K562 (cell line): Measurements from ENCODE around the gene FMOD. TPM values are rescaled to one million over a fixed set of nuclear protein-coding genes. Genes with fewer than 3 reads are reported as not detected.

ENCODE experiments used
- ATAC-seq: fragments of 200-7000 bp; cut with Tn5 transposase; 3 replicates; pipeline ENCODE4 v1.9.1; 2020; ENCODE audit warnings: moderate library complexity
- BruUV-seq: library from RNA; stranded (reverse); fragments of 400-500 nt; replicated peaks from 2 replicates; lab custom pipeline; 2021; lab: Mats Ljungman, UMichigan
- CTCF ChIA-PET: fragments of 300-600 bp; formaldehyde crosslinking; extraction: SDS; loops from one replicate; lab custom pipeline; 2021; ENCODE audit warnings: low intra/inter-chr PET ratio; lab: Yijun Ruan, JAX
- POLR2A ChIA-PET: fragments of 300-600, 350-650 bp; sonication (Branson Sonifier 250); formaldehyde crosslinking; extraction: SDS; loops from one replicate; lab custom pipeline; 2021; ENCODE audit warnings: antibody characterized with exemption, inconsistent platforms; lab: Yijun Ruan, JAX
- DNase-seq, 4 experiments: peaks; one replicate each; pipeline versions ENCODE4 v3.0.0 to v3.0.0-alpha.2; 2011 to 2018; ENCODE audit warnings: low spot score in 3 of 4, mixed read lengths in 3 of 4; ENCODE audit errors: extremely low read depth in 1 of 4
- FAIRE-seq: peaks from 2 replicates; lab custom pipeline; 2011; peaks lifted over from hg19 to GRCh38; lab: Jason Lieb, UNC
- H2AFZ ChIP-seq: 2 replicates; pipeline ENCODE4 v1.6.0; 2011; ENCODE audit warnings: low read depth, low read length, control low read depth, inconsistent platforms
- H3K27ac ChIP-seq: fragments of 200-600 bp; 3 replicates; pipeline ENCODE4 v1.8.0; 2011; ENCODE audit warnings: low read depth, mild to moderate bottlenecking, control low read depth, inconsistent platforms, low read length, moderate library complexity, mixed read lengths; ENCODE audit errors: extremely low read depth
- H3K27me3 ChIP-seq, 2 experiments: fragments of 300-600 bp in 1 of 2; 2 replicates in 1 of 2; 3 replicates in 1 of 2; pipeline versions ENCODE4 v1.6.0 to v1.8.0; 2011; ENCODE audit warnings: inconsistent platforms in 2 of 2, low read length in 2 of 2, mild to moderate bottlenecking in 1 of 2, mixed read lengths in 1 of 2, moderate library complexity in 1 of 2; ENCODE audit not compliant: control insufficient read depth in 2 of 2, insufficient read depth in 2 of 2
- H3K36me3 ChIP-seq: fragments of 300-600 bp; 3 replicates; pipeline ENCODE4 v1.8.0; 2011; ENCODE audit warnings: mild to moderate bottlenecking, low read length, inconsistent platforms; ENCODE audit not compliant: control insufficient read depth, insufficient read depth
- H3K4me1 ChIP-seq, 2 experiments: fragments of 200-600 bp in 1 of 2; replicated peaks in 1 of 2; 2 replicates in 1 of 2; 3 replicates in 1 of 2; pipeline versions ENCODE4 v1.5.1 to v1.8.0; 2011; ENCODE audit warnings: inconsistent platforms in 2 of 2, low read length in 2 of 2, mild to moderate bottlenecking in 1 of 2, mixed read lengths in 1 of 2, moderate library complexity in 1 of 2; ENCODE audit not compliant: control insufficient read depth in 2 of 2, insufficient read depth in 2 of 2
- H3K4me2 ChIP-seq: 2 replicates; pipeline ENCODE4 v1.6.1; 2011; ENCODE audit warnings: low read length, control low read depth, inconsistent platforms, mixed read lengths; ENCODE audit not compliant: insufficient read depth
- H3K4me3 ChIP-seq: fragments of 200-600 bp; sonication (generic), shearing (Covaris generic); 2 replicates; pipeline ENCODE4 v1.5.1; 2016; ENCODE audit warnings: control low read depth, inconsistent platforms
- H3K79me2 ChIP-seq: fragments of 200-600 bp; 3 replicates; pipeline ENCODE4 v1.8.0; 2011; ENCODE audit warnings: low read length, inconsistent platforms; ENCODE audit not compliant: control insufficient read depth, insufficient read depth
- H3K9ac ChIP-seq, 2 experiments: 2 replicates each; pipeline versions ENCODE4 v1.6.0 to v1.6.1; 2011; ENCODE audit warnings: low read depth in 2 of 2, low read length in 2 of 2, control low read depth in 1 of 2, inconsistent platforms in 1 of 2, mild to moderate bottlenecking in 1 of 2, mixed read lengths in 1 of 2; ENCODE audit not compliant: insufficient read depth in 1 of 2
- H3K9me1 ChIP-seq: one replicate; pipeline ENCODE4 v1.6.0; 2011; ENCODE audit warnings: inconsistent platforms, mild to moderate bottlenecking, low read length, moderate library complexity; ENCODE audit not compliant: control insufficient read depth, insufficient read depth
- H3K9me3 ChIP-seq: replicated peaks from 2 replicates; pipeline ENCODE4 v1.5.1; 2011; ENCODE audit warnings: low read depth, low read length, inconsistent platforms; ENCODE audit not compliant: control insufficient read depth, insufficient read depth
- H4K20me1 ChIP-seq: replicated peaks from 2 replicates; pipeline ENCODE4 v1.6.1; 2011; ENCODE audit warnings: low read length, inconsistent platforms, mixed read lengths; ENCODE audit not compliant: control insufficient read depth, insufficient read depth
- ATF2 ChIP-seq: sonication (generic); formaldehyde crosslinking; IDR thresholded peaks from 2 replicates; pipeline ENCODE4 v1.8.1; 2022; ENCODE audit warnings: missing genetic modification reagents
- BRD9 ChIP-seq: fragments of 450-650 bp; IDR thresholded peaks from 2 replicates; pipeline ENCODE4 v1.6.1; 2018; ENCODE audit warnings: low read depth; ENCODE audit not compliant: partially characterized antibody
- CBFA2T2 ChIP-seq: fragments of 450-650 bp; conservative IDR thresholded peaks from 2 replicates; pipeline ENCODE4 v1.6.1; 2017; ENCODE audit warnings: mild to moderate bottlenecking
- CBX1 ChIP-seq: sonication (generic); IDR thresholded peaks from 2 replicates; pipeline ENCODE4 v1.6.1; 2016; ENCODE audit warnings: antibody characterized with exemption, low read depth, mild to moderate bottlenecking
- CXXC5 ChIP-seq: fragments of 250-450 bp; sonication (Bioruptor Pico); IDR thresholded peaks from 2 replicates; pipeline ENCODE4 v1.8.0; 2022; ENCODE audit warnings: inconsistent platforms, mild to moderate bottlenecking, moderate library complexity
- DEAF1 ChIP-seq: fragments of 450-650 bp; formaldehyde crosslinking; IDR thresholded peaks from 2 replicates; pipeline ENCODE4 v1.4.0; 2020; ENCODE audit warnings: mild to moderate bottlenecking, moderate library complexity
- RBM39 ChIP-seq: fragments of 200-400 bp; formaldehyde crosslinking; optimal IDR thresholded peaks from 2 replicates; pipeline ENCODE3; 2018; ENCODE audit warnings: low read depth, low read length
- SMARCC2 ChIP-seq: fragments of 450-650 bp; IDR thresholded peaks from 2 replicates; pipeline ENCODE4 v1.6.1; 2017; ENCODE audit warnings: antibody characterized with exemption, moderate library complexity, mild to moderate bottlenecking, low read depth
- YBX1 ChIP-seq: fragments of 450-650 bp; IDR thresholded peaks from 2 replicates; pipeline ENCODE4 v1.7.1; 2016; ENCODE audit warnings: mild to moderate bottlenecking
- ZBTB33 ChIP-seq: sonication (generic); formaldehyde crosslinking; IDR thresholded peaks from 2 replicates; pipeline ENCODE4 v1.8.1; 2023; ENCODE audit warnings: mild to moderate bottlenecking, missing genetic modification reagents
- ZC3H4 ChIP-seq: sonication (generic); formaldehyde crosslinking; IDR thresholded peaks from 2 replicates; pipeline ENCODE4 v1.9.0; 2021; ENCODE audit warnings: missing genetic modification reagents, borderline replicate concordance
- ZHX1 ChIP-seq: fragments of 150-350 bp; conservative IDR thresholded peaks from 2 replicates; pipeline ENCODE4 v1.6.1; 2014; ENCODE audit warnings: low read length
- ZNF174 ChIP-seq: fragments of 250-450 bp; sonication (Bioruptor Pico); IDR thresholded peaks from 2 replicates; pipeline ENCODE4 v1.4.0; 2020; ENCODE audit warnings: mild to moderate bottlenecking
- ZNF41 ChIP-seq: fragments of 250-450 bp; sonication (Bioruptor Pico); conservative IDR thresholded peaks from 2 replicates; pipeline ENCODE4 v1.4.0; 2020; ENCODE audit warnings: mild to moderate bottlenecking
- ZNF507 ChIP-seq: conservative IDR thresholded peaks from 2 replicates; pipeline ENCODE4 v1.6.1; 2017; ENCODE audit warnings: missing genetic modification characterization, missing compliant biosample characterization
- WGBS: fragments of 100-300 bp; shearing (Covaris generic); methylation state at CpG from one replicate; pipeline ENCODE4 v1.1.6; 2016; ENCODE audit warnings: low coverage, mixed read lengths; ENCODE audit not compliant: insufficient coverage; ENCODE audit errors: missing lambda C conversion rate; 5-methylcytosine and 5-hydroxymethylcytosine counted together
- in situ Hi-C: fragments of 300-500 bp; cut with MboI; formaldehyde crosslinking; loops from 4 replicates; pipeline ENCODE4 v1.15.0; 2018; ENCODE audit warnings: inconsistent platforms, mixed read lengths
- intact Hi-C: fragments of 100-400 bp; cut with micrococcal nuclease; formaldehyde crosslinking; loops from 2 replicates; pipeline ENCODE4 v1.14.2; 2022
- polyA plus RNA-seq, 8 experiments: library from polyadenylated mRNA; depleted of rRNA in 4 of 8; stranded (reverse) in 5 of 8; unstranded in 3 of 8; fragments of >200 nt; fragmentation: Nextera tagmentation in 2 of 8; fragmentation: Illumina TruSeq in 1 of 8; extraction: Ambion mirVana in 2 of 8; extraction: Trizol in 1 of 8; gene quantifications; 2 replicates each; pipeline versions ENCODE4 v1.2.1 to v1.2.3, GENCODE V29; 2011 to 2014; ENCODE audit warnings: inconsistent platforms in 1 of 8, missing spikeins in 1 of 8
- total RNA-seq, 7 experiments: library from RNA; depleted of rRNA in 6 of 7; stranded (reverse); fragments of >200 nt in 6 of 7; fragmentation: Illumina TruSeq in 2 of 7; extraction: Trizol in 2 of 7; gene quantifications; 2 replicates each; pipeline versions ENCODE4 v1.2.1 to v1.2.3, GENCODE V29; 2011 to 2021; ENCODE audit warnings: low replicate concordance in 1 of 7

The FMOD gene
- total and polyA plus RNA-seq, 9 of the 15 experiments (the other 6 are each of a cell fraction or from before 2014, with no cell fraction given): 0.03 to 0.13 (median 0.03) TPM; not detected in 6

GRCh38 chr1:203378556-203379245 lies 27.8 kb upstream of the FMOD start:
- DNase-seq (no peak), ATAC-seq (no peak), FAIRE-seq (no peak)
- Histone ChIP-seq H3K4me3 (no peak overlapping the region), H3K27ac (no peak overlapping the region), H3K27me3 (peaks cover 4 to 16% of the 10 kb centered on the region in 2 experiments; a peak in 3 of 5 replicates), H3K9me3 (no peaks in the 10 kb centered on the region), H3K4me1 (no peaks in the 10 kb centered on the region), H3K9me1 (no peaks in the 10 kb centered on the region), H3K36me3 (no peaks in the 10 kb centered on the region), H2AFZ (no peak overlapping the region), H3K9ac (no peak overlapping the region), H3K79me2 (no peaks in the 10 kb centered on the region), H4K20me1 (no peaks in the 10 kb centered on the region), H3K4me2 (no peak overlapping the region)
- under 1% methylated on average over 8 of the region's 8 CpGs for WGBS
- in situ Hi-C loops (no loop called here), intact Hi-C loops (no loop called here)
- BruUV-seq: no TSS peak
- ChIA-PET POLR2A (interaction anchor here (0.6 to 1.2 kb wide), 3 partner anchors 13 to 101 kb away, joined by 3 to 5 read pairs (median 4); no protein-coding TSS in a partner anchor), CTCF (interaction anchor here (0.6 kb wide), 1 partner anchor 328 kb away, joined by 4 read pairs; no protein-coding TSS in a partner anchor)
- TF ChIP-seq CBX1: no peak
- TF ChIP-seq ATF2 (CRISPR knock-in tag): no peak
- TF ChIP-seq DEAF1: no peak
- no peak for TF ChIP-seq ZBTB33
- TF ChIP-seq ZNF174: no peak
- no peak for TF ChIP-seq ZHX1
- no peak for TF ChIP-seq ZC3H4 (CRISPR knock-in tag)
- no peak for TF ChIP-seq CBFA2T2
- TF ChIP-seq CXXC5: no peak
- no peak for TF ChIP-seq RBM39
- TF ChIP-seq ZNF41: no peak
- TF ChIP-seq ZNF507 (tag): no peak
- TF ChIP-seq BRD9: no peak
- TF ChIP-seq SMARCC2: no peak
- TF ChIP-seq YBX1: no peak
